Motor neuron (in vitro differentiated cells): Measurements from ENCODE around the gene PPM1G. TPM values are rescaled to one million over a fixed set of nuclear protein-coding genes. Genes with fewer than 3 reads are reported as not detected.
A peak's percentile ranks its signal among the peaks of the same experiment; 100 is the strongest.

Experiments used
- ATAC-seq, 8 experiments: fragments of 200-7000 bp; cut with Tn5 transposase; replicated peaks in 6 of 8; 2 replicates each; pipeline ENCODE4 v1.8.0; 2021; ENCODE audit warnings: mild to moderate bottlenecking in 8 of 8, moderate library complexity in 8 of 8
- H3K27ac ChIP-seq, 2 donors: fragments of 250-450 bp; sonication (Bioruptor Pico); 2 replicates each; pipeline ENCODE4 v1.9.0; 2021; ENCODE audit warnings: antibody characterized with exemption in 2 of 2, mild to moderate bottlenecking in 2 of 2, moderate library complexity in 1 of 2
- H3K4me1 ChIP-seq, 2 donors: fragments of 250-450 bp; sonication (Bioruptor Pico); replicated peaks in 1 of 2; 2 replicates each; pipeline ENCODE4 v1.6.1; 2021; ENCODE audit warnings: antibody characterized with exemption in 2 of 2, mild to moderate bottlenecking in 2 of 2, moderate library complexity in 1 of 2
- H3K4me3 ChIP-seq, 5 donors: fragments of 250-450 bp; sonication (Bioruptor Pico); 2 replicates each; pipeline ENCODE4 v1.9.0; 2021; ENCODE audit warnings: antibody characterized with exemption in 5 of 5, mild to moderate bottlenecking in 5 of 5, moderate library complexity in 4 of 5
- WGBS, 10 experiments: fragments of 450-650 bp; shearing (Covaris generic); methylation state at CpG; one replicate each; pipeline ENCODE4 v1.0.0; 2022; 5-methylcytosine and 5-hydroxymethylcytosine counted together
- in situ Hi-C, 9 experiments: fragments of 400-800 bp; cut with MboI; loops; one replicate each; pipeline ENCODE4 v1.15.0; 2021; ENCODE audit warnings: low sequenced_read_pairs in 9 of 9, low pct_unique_long_range_greater_than_20kb in 2 of 9; ENCODE audit not compliant: unreplicated experiment in 9 of 9
- total RNA-seq, 8 experiments: library from RNA; unstranded; fragments of 300-600 nt; gene quantifications; 2 replicates each; pipeline versions ENCODE4 v1.2.3 to v1.2.4, GENCODE V29; 2022

PPM1G gene
- 100 to 1,000 TPM in 2 of 8 experiments, 10 to 100 TPM in 6; 58.0 to 119 (median 77.6) TPM for total RNA-seq

GRCh38 chr2:27409321-27410073 is at the start of gene PPM1G:
PPM1G (minus strand) TSS chr2:27409591; CDS start chr2:27409422, 169 bp downstream.
- 0 to 24% (median 9%) methylated on average over 1 to 21 of the region's 82 CpGs; no CpG with 5 or more reads in 2 of the 10 experiments for WGBS, 10 experiments
- Histone ChIP-seq H3K27ac (peak within 1 kb of the TSS; percentile 81 to 96), H3K4me3 (peak within 1 kb of the TSS; percentile 71 to 100 (median 93)), H3K4me1 (peaks cover 7 to 10% of the 10 kb centered on the region in 2 donors)
- in situ Hi-C loops, result no loop called here
- ATAC-seq, result peak; percentile 93 to 97 (median 96)

GRCh38 chr2:27453968-27454367 is 44.6 kb upstream of the PPM1G start:
- no peaks in the 10 kb centered on the region for H3K4me1 ChIP-seq
- H3K4me3 ChIP-seq, result no peak overlapping the region
- in situ Hi-C loops, result no loop called here
- 79 to 100% (median 92%) methylated on average over 1 to 5 of the region's 7 CpGs; no CpG with 5 or more reads in 5 of the 10 experiments for WGBS, 10 experiments
- ATAC-seq, result no peak
- no peak overlapping the region for H3K27ac ChIP-seq

- Histone ChIP-seq H3K27ac (no peak overlapping the region), H3K4me3 (no peak overlapping the region), H3K4me1 (no peaks in the 10 kb centered on the region)
- in situ Hi-C loops, result no loop called here
- ATAC-seq, result no peak
- WGBS, 10 experiments, result 40 to 75% methylated on average over 1 of the region's 1 CpG; no CpG with 5 or more reads in 8 of the 10 experiments
These were observed 41.7 kb upstream of the PPM1G start for GRCh38 chr2:27451095-27451494.

GRCh38 chr2:27448381-27448780 is 39.0 kb upstream of the PPM1G start:
- Histone ChIP-seq H3K4me3 (no peak overlapping the region), H3K4me1 (no peaks in the 10 kb centered on the region), H3K27ac (no peak overlapping the region)
- 29 to 100% (median 68%) methylated on average over 1 to 3 of the region's 3 CpGs; no CpG with 5 or more reads in 2 of the 10 experiments for WGBS, 10 experiments
- in situ Hi-C loops, result no loop called here
- no peak for ATAC-seq

GRCh38 chr2:27446057-27446456 is 36.7 kb upstream of the PPM1G start:
- no peak overlapping the region for H3K27ac ChIP-seq
- WGBS, 10 experiments, result 65 to 100% (median 93%) methylated on average over 2 to 3 of the region's 3 CpGs; no CpG with 5 or more reads in 1 of the 10 experiments
- no peak for ATAC-seq
- H3K4me3 ChIP-seq, result no peak overlapping the region
- no peaks in the 10 kb centered on the region for H3K4me1 ChIP-seq
- in situ Hi-C loops, result no loop called here

- 60 to 100% (median 98%) methylated on average over 1 to 8 of the region's 8 CpGs; no CpG with 5 or more reads in 2 of the 10 experiments for WGBS, 10 experiments
- in situ Hi-C loops, result no loop called here
- ATAC-seq, result no peak
- Histone ChIP-seq H3K4me3 (no peak overlapping the region), H3K4me1 (no peaks in the 10 kb centered on the region), H3K27ac (no peak overlapping the region)
These were observed 36.2 kb upstream of the PPM1G start for GRCh38 chr2:27445615-27446014.

GRCh38 chr2:27445155-27445554 is 35.8 kb upstream of the PPM1G start:
- 60 to 100% (median 83%) methylated on average over 1 to 3 of the region's 8 CpGs; no CpG with 5 or more reads in 4 of the 10 experiments for WGBS, 10 experiments
- Histone ChIP-seq H3K4me1 (no peaks in the 10 kb centered on the region), H3K4me3 (no peak overlapping the region), H3K27ac (no peak overlapping the region)
- in situ Hi-C loops, result no loop called here
- no peak for ATAC-seq

- H3K4me3 ChIP-seq, result no peak overlapping the region
- peak; percentile 15 to 43 (median 32) for ATAC-seq
- WGBS, 10 experiments, result 20 to 95% (median 87%) methylated on average over 1 to 4 of the region's 6 CpGs; no CpG with 5 or more reads in 4 of the 10 experiments
- H3K27ac ChIP-seq, result no peak overlapping the region
- in situ Hi-C loops, result no loop called here
- H3K4me1 ChIP-seq, result no peaks in the 10 kb centered on the region
These were observed 33.5 kb upstream of the PPM1G start for GRCh38 chr2:27442920-27443282.

GRCh38 chr2:27441958-27442919 is 32.8 kb upstream of the PPM1G start, which contains the start of gene KRTCAP3:
KRTCAP3 (plus strand) TSS chr2:27442381; CDS start chr2:27442413, 32 bp downstream.
- 60 to 100% methylated on average over 1 to 2 of the region's 80 CpGs; no CpG with 5 or more reads in 8 of the 10 experiments for WGBS, 10 experiments
- in situ Hi-C loops, result no loop called here
- no peak within 1 kb of the TSS for H3K27ac ChIP-seq
- H3K4me1 ChIP-seq, result no peaks in the 10 kb centered on the region
- peak in 6 of 8 experiments; percentile 19 to 68 (median 56) for ATAC-seq
- no peak within 1 kb of the TSS for H3K4me3 ChIP-seq

GRCh38 chr2:27441226-27441926 is 32.0 kb upstream of the PPM1G start:
- ATAC-seq, result peak in 4 of 8 experiments; percentile 4 to 18 (median 10)
- in situ Hi-C loops, result no loop called here
- H3K4me1 ChIP-seq, result no peaks in the 10 kb centered on the region
- no peak overlapping the region for H3K4me3 ChIP-seq
- 58 to 100% (median 80%) methylated on average over 1 to 4 of the region's 10 CpGs; no CpG with 5 or more reads in 5 of the 10 experiments for WGBS, 10 experiments
- no peak overlapping the region for H3K27ac ChIP-seq

- ATAC-seq, result no peak
- in situ Hi-C loops, result no loop called here
- Histone ChIP-seq H3K4me1 (peaks cover 0 to 2% of the 10 kb centered on the region in 2 donors), H3K27ac (no peak overlapping the region), H3K4me3 (no peak overlapping the region)
- 79 to 100% (median 91%) methylated on average over 2 to 5 of the region's 6 CpGs; no CpG with 5 or more reads in 3 of the 10 experiments for WGBS, 10 experiments
These were observed 26.2 kb upstream of the PPM1G start for GRCh38 chr2:27435628-27436027.

- in situ Hi-C loops, result no loop called here
- Histone ChIP-seq H3K4me1 (peaks cover 7 to 18% of the 10 kb centered on the region in 2 donors), H3K27ac (no peak overlapping the region), H3K4me3 (no peak overlapping the region)
- ATAC-seq, result peak in 1 of 8 experiments; percentile 2
These were observed 22.0 kb upstream of the PPM1G start for GRCh38 chr2:27431395-27431794.
